GM18499 (cell line): ENCODE data around the gene NSUN4.
"Not testable (repeated sequence)": the region's sequence is repeated elsewhere in the genome, so short reads cannot be mapped to it uniquely, and the experiment has no call there.

ENCODE experiments used
- ATAC-seq: cut with Tn5 transposase; IDR thresholded peaks from one replicate; pipeline ENCODE4 v1.9.1; 2021; ENCODE audit warnings: moderate number of reproducible peaks; ENCODE audit not compliant: insufficient read depth, unreplicated experiment

NSUN4 gene

GRCh38 chr1:46325285-46326076, 15.1 kb upstream of the NSUN4 start:
- ATAC-seq: not testable (repeated sequence)

GRCh38 chr1:46328182-46328581, 12.4 kb upstream of the NSUN4 start:
- ATAC-seq: not testable (repeated sequence)

GRCh38 chr1:46329807-46330206, 10.8 kb upstream of the NSUN4 start:
- not testable (repeated sequence) for ATAC-seq

GRCh38 chr1:46330381-46330780, 10.2 kb upstream of the NSUN4 start:
- not testable (repeated sequence) for ATAC-seq

GRCh38 chr1:46331786-46332540, 8.6 kb upstream of the NSUN4 start:
- not testable (repeated sequence) for ATAC-seq

- no peak for ATAC-seq
These were observed 7.1 kb upstream of the NSUN4 start for GRCh38 chr1:46333300-46334029.

GRCh38 chr1:46334030-46334384, 6.6 kb upstream of the NSUN4 start:
- no peak for ATAC-seq

GRCh38 chr1:46335081-46335480, 5.5 kb upstream of the NSUN4 start:
- ATAC-seq: no peak

- ATAC-seq: not testable (repeated sequence)
These were observed 3.2 kb upstream of the NSUN4 start for GRCh38 chr1:46337409-46337808.

GRCh38 chr1:46341222-46342083, 846 bp downstream of the NSUN4 start:
- ATAC-seq: no peak

GRCh38 chr1:46342084-46342656, 1.6 kb downstream of the NSUN4 start:
- no peak for ATAC-seq

- no peak for ATAC-seq
These were observed 2.2 kb downstream of the NSUN4 start for GRCh38 chr1:46342677-46343350.

GRCh38 chr1:46343351-46343695, 2.7 kb downstream of the NSUN4 start:
- no peak for ATAC-seq

GRCh38 chr1:46343705-46344104, 3.1 kb downstream of the NSUN4 start:
- no peak for ATAC-seq

- ATAC-seq: no peak
These were observed 3.9 kb downstream of the NSUN4 start for GRCh38 chr1:46344481-46344880.

- no peak for ATAC-seq
These were observed 4.7 kb downstream of the NSUN4 start for GRCh38 chr1:46345281-46345680.

- ATAC-seq: no peak
These were observed 11.8 kb downstream of the NSUN4 start for GRCh38 chr1:46352363-46352762.

GRCh38 chr1:46355920-46356319, 15.3 kb downstream of the NSUN4 start:
- ATAC-seq: not testable (repeated sequence)

GRCh38 chr1:46362158-46362557, 21.6 kb downstream of the NSUN4 start:
- ATAC-seq: no peak
